Amniotic stem cell (primary cell): Measurements from ENCODE around the gene MACF1.
A peak's percentile ranks its signal among the peaks of the same experiment; 100 is the strongest.
"Not testable (repeated sequence)": the region's sequence is repeated elsewhere in the genome, so short reads cannot be mapped to it uniquely, and the experiment has no call there.

Experiments
- DNase-seq: peaks from one replicate; lab custom pipeline; 2025; lab: John Stamatoyannopoulos, UW

MACF1 gene

GRCh38 chr1:39425151-39425550, 220.7 kb downstream of the MACF1 start:
- DNase-seq: no peak

DNA sequence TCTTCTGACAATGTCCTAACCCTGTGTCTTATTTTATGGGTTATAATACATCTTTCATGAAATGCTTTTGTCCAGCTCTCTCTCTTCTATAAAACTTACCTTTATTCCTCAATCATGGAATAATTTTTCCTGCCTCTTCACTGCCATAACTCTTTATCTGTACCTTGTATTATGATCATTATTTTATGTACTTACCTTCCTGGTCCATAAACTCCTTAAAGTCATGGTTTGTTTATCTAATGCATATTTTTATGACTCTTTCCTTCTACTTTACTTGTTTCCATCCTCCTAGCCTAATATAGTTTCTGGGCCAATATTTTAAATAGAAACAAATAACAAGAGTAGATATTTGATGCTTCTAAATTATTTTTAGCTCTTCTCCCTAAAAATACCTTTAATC, 221.1 kb downstream of the MACF1 start:
- DNase-seq: no peak

- DNase-seq: no peak
Observed at GRCh38 chr1:39426346-39426745, 221.9 kb downstream of the MACF1 start.

DNA sequence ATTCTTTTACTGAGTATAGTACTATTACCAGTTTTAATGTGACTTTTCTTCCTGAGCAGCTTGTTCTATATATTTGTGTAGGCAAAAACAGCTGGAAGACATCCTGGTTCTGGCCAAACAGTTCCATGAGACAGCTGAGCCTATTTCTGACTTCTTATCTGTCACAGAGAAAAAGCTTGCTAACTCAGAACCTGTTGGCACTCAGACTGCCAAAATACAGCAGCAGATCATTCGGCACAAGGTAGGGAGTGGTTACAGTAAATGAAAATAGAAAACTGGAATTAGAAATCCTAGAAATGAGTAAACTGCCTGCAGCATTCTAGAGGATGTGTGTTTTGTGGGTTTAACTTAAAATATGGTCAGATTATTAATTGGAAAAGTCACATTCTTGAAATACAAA, 222.9 kb downstream of the MACF1 start:
- no peak for DNase-seq

- no peak for DNase-seq
Observed at GRCh38 chr1:39427912-39428311, 223.4 kb downstream of the MACF1 start.

DNA sequence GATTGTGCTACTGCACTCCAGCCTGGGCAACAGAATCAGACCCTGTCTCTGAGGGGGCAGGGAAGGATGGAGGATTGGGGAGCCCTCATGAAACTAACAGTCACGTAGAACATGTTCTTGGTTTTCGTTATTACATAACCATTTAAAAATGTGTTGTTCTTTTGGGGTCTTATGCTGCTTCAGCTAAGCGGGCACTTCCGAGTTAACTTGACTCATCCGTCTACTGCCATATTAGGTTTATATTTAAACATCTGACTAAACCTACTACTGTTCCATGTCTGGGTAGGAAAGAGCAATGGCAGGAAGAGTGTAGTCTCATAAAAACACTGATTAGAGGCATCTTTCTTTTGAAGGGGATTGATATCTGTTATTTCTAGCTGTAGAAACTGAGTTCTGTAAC, 227.4 kb downstream of the MACF1 start:
- no peak for DNase-seq

DNA sequence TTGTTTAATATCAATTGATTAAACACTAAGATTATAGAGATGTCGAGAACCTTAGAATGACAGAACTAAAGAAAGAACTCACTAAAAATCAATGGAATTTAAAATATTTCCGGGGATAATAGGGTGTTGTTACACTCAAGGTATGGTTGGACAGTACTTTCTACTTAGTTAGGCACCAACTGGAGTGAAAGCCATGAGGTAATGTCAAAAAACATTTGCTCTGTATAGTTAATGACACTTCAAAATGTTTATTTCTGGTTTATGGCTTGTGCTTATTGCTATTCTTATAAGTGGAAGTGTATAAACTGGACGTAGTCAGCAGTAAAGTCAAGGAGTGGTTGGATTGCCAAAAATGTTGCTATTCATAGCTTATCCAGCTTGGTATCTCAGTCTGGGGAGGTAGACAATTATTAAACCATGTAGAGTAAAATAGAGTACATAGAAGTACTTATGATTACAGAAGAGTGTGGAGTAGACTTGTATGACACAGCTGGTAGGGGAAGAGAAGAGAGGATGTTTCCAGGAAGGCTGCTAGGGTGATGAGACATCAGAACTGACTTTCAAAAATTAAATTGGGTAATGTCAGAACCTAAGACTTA, 230.4 kb downstream of the MACF1 start:
- DNase-seq: no peak

DNA sequence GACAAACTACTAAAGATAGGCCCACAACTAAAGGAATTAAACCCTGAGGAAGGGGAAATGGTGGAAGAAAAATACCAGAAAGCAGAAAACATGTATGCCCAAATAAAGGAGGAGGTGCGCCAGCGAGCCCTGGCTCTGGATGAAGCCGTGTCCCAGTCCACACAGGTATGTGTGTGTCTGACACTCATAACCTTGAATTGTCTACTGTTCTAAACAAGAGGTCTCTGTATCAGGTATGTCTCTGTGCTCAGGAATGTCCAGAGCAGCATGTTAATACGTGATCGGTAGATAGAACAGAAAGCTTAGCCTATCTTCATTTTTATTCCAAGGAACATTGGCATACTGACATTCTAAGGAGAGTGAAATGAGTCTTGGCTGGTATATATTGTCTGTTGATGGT, 231.1 kb downstream of the MACF1 start:
- DNase-seq: no peak

GRCh38 chr1:39436842-39437241, 232.3 kb downstream of the MACF1 start:
- DNase-seq: no peak

DNA sequence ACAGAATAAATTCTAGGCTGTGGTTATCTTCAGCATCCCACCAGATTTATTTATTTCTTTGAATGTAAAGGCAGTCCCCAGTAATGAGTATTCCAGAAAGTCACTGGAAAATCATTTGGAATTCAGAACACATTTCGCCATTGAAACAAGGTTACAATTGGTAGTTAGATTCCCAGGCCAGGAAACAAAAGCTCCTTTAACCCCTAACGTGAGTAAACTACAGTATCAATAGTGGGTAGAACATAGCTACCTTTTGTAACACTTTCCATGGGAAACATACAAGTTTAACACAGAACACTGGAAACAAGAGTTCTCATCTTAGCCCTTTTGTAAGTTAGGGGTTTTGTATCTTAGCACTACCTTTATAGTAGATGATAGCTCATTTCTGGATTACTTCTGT, 233.5 kb downstream of the MACF1 start:
- no peak for DNase-seq

DNA sequence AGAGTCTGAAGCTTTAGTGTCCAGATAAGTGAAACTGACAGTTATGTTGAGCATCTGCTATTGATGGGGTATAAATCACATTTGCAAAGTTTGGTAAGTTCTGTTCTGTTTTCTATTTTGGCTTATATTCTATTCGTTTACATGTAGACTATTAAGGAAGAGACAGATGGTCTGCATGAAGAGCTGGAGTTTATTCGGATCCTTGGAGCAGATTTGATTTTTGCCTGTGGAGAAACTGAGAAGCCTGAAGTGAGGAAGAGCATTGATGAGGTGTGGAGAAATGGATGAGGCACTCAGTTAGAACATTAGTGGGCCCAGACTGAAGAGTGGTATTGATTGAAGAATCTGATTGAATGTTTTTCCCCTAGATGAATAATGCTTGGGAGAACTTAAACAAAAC, 236.4 kb downstream of the MACF1 start:
- no peak for DNase-seq

- no peak for DNase-seq
Observed at GRCh38 chr1:39441797-39442196, 237.3 kb downstream of the MACF1 start.

DNA sequence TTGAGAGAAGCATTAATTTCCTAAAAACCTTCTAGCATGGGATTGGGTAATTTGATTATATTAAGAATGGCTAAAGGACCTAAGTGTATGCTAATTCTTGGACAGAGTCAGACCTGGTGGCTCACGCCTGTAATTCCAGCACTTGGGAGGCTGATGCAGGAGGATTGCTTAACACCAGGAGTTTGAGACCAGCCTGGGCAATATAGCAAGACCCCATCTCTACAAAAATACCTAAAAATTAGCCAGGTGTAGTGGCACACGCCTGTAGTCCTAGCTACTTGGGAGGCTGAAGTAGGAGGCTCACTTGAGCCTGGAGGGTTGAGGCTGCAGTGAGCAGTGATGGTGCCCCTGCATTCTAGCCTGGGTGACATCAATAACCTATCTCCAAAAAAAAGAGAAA, 241.1 kb downstream of the MACF1 start:
- DNase-seq: no peak

DNA sequence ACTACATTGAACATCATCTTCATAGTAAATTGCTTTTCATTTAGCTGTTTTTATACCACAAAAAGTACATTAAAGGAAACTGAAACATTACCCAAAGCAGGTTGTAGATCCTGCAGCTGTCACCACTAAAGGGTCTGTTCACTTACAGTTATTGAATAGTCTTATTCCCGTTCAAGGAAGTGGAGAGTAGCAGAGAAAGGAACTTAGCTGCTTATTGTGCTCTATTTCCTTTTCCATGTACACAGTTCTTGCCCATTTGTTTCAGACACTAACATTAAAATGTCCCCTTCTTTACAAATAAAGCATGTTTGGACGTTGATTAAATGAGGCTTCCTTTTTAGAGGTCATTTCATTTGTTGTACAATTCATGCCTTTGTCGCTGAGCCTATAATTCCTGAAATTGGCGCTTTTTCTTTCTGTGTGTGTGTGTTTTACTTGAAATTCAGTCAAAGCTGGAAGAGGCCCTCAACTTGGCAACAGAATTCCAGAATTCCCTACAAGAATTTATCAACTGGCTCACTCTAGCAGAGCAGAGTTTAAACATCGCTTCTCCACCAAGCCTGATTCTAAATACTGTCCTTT, 242.6 kb downstream of the MACF1 start:
- no peak for DNase-seq

GRCh38 chr1:39450041-39450440, 245.5 kb downstream of the MACF1 start:
- not testable (repeated sequence) for DNase-seq

DNA sequence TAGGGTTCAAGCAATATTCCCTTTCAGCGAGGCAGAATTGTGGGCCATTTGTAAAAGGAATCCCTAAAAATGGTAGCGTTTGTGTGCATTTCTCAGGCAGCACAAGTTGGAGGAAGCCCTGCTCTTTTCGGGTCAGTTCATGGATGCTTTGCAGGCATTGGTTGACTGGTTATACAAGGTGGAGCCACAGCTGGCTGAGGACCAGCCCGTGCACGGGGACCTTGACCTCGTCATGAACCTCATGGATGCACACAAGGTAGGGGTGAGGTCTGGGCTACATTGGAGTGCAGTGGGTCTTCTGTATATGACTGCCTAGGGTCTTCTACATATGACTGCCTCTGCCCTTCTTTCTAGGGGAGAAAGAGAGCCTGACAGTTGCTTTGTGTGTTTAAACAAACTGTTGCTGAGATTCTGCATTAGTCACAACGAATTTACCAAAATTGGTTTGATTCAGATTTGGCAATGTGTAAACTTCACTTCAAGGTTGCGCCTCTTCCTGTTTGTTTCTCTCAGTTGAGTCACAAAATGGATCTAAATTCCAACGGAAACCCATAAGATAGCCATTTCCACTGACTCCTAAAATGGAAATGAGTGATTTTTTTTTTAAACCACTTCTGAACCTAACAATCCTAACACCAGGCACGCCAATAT, 246.6 kb downstream of the MACF1 start:
- peak; percentile 60 for DNase-seq

DNA sequence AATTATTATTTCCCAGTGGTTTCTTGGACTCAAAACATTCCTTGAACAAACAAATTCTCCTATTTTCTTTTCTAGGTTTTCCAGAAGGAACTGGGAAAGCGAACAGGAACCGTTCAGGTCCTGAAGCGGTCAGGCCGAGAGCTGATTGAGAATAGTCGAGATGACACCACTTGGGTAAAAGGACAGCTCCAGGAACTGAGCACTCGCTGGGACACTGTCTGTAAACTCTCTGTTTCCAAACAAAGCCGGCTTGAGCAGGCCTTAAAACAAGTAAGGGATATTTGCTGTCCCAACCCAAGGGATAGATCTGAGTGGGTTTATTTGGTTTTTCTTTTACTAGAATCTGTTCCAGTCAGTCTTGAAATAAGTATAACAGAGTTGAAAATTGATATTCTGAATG, 247.6 kb downstream of the MACF1 start:
- no peak for DNase-seq

DNA sequence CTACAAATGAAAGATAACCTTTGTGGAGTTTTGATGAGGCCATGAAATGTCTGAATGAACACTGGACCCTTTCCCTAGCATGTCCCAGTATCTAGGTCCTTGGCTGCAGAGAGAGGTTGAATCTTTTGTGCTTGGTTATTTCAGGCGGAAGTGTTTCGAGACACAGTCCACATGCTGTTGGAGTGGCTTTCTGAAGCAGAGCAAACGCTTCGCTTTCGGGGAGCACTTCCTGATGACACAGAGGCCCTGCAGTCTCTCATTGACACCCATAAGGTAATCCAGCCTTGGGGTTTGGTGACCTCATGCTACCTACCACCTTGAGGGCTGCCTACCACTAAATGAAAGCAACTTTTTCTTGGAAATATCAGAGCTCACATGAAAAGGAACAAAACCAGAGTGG, 248.0 kb downstream of the MACF1 start:
- DNase-seq: no peak

- DNase-seq: no peak
Observed at GRCh38 chr1:39453603-39454002, 249.1 kb downstream of the MACF1 start.

DNA sequence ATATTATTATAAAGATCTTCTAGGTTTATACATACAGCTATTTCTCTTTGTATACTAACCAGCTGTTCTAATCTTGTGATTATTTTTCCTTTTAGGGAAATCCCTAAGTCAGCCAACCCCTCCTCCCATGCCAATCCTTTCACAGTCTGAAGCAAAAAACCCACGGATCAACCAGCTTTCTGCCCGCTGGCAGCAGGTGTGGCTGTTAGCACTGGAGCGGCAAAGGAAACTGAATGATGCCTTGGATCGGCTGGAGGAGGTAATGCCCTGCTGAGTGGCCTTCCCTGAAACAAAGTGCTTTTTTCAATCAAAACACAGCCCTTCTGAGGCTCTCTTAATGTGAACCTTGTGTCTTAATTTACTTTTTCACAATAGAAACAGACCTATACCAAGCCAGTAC, 254.5 kb downstream of the MACF1 start:
- DNase-seq: no peak

GRCh38 chr1:39462074-39462473, 257.6 kb downstream of the MACF1 start:
- DNase-seq: no peak

DNA sequence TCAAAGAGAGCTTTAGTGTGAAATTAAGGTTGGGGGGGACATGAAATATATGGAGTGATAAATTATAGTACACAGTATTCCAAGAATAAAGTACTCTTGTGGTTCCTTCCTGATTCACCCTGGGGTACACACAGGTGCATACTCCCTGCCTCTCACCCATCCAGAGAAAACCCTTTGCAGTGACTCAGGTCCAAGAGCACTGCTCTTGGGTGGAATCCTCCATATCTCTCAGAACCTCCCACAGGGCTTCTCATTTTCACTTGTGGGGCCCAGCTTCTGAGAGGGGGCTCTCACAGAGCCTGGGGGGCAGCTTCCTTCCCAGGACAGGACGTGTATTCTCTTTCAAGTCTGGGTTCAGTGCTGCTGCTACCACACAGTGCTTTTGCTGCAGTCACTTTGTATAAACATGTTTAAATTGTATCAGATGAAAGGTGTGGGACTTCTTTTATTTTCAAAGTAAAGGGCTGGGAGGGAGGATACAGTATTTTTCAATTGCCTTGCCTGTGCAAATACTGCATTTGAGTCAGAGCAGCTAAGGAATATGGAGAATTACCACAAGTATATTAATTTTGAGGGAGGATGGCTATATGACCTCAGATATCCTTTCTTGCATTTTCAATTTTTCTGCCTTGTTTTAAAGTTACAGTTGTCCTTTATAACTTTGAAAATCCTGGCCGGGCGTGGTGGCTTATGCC, 262.1 kb downstream of the MACF1 start:
- DNase-seq: no peak

GRCh38 chr1:39467108-39467720, 262.7 kb downstream of the MACF1 start:
- not testable (repeated sequence) for DNase-seq
